GM23338 (cell line): Measurements from ENCODE around the gene TMEM63A.
"Not testable (repeated sequence)": the region's sequence is repeated elsewhere in the genome, so short reads cannot be mapped to it uniquely, and the experiment has no call there.

Experiments
- CREB1 ChIP-seq: fragments of 250-450 bp; sonication (Bioruptor Pico); IDR thresholded peaks from 2 replicates; pipeline ENCODE4 v1.5.0; 2020; ENCODE audit warnings: low read depth, mild to moderate bottlenecking, moderate library complexity
- CTCF ChIP-seq, 2 experiments: fragments of 200-600 bp in 1 of 2; sonication (generic) in 1 of 2; conservative IDR thresholded peaks; 2 replicates each; pipeline versions ENCODE4 v1.5.1 to v1.6.1; 2016 to 2017; ENCODE audit warnings: antibody characterized with exemption in 2 of 2, low read depth in 2 of 2, mild to moderate bottlenecking in 2 of 2, moderate library complexity in 1 of 2
- ETS1 ChIP-seq: IDR thresholded peaks from 2 replicates; pipeline ENCODE4 v1.6.1; 2016; ENCODE audit warnings: antibody characterized with exemption
- EZH2 ChIP-seq: fragments of 200-600 bp; sonication (generic); IDR thresholded peaks from one replicate; pipeline ENCODE4 v1.8.0; 2017; ENCODE audit warnings: antibody characterized with exemption, mild to moderate bottlenecking, low read depth; ENCODE audit not compliant: unreplicated experiment
- EZH2phosphoT487 ChIP-seq: fragments of 200-600 bp; sonication (generic); IDR thresholded peaks from one replicate; pipeline ENCODE4 v1.8.1; 2018; ENCODE audit warnings: antibody characterized with exemption; ENCODE audit not compliant: unreplicated experiment
- POLR2AphosphoS5 ChIP-seq: IDR thresholded peaks from 2 replicates; pipeline ENCODE4 v1.6.1; 2016; ENCODE audit warnings: antibody characterized with exemption, low read depth
- REST ChIP-seq: IDR thresholded peaks from one replicate; pipeline ENCODE4 v1.6.1; 2018; ENCODE audit warnings: antibody characterized with exemption; ENCODE audit not compliant: unreplicated experiment
- STAT1 ChIP-seq: IDR thresholded peaks from one replicate; pipeline ENCODE4 v1.6.1; 2016; ENCODE audit warnings: antibody characterized with exemption; ENCODE audit not compliant: unreplicated experiment

GRCh38 chr1:225815090-225815489, 67.1 kb downstream of the TMEM63A start:
- not testable (repeated sequence) for TF ChIP-seq POLR2AphosphoS5; EZH2; CTCF (conservative IDR thresholded peaks at IDR 0.05; ENCODE audit: low read depth in 2 of 2); REST; EZH2phosphoT487; STAT1; ETS1; CREB1 (CRISPR knock-in tag)
